GM21619 (cell line): Measurements from ENCODE around the gene SMG6.
A peak's percentile ranks its signal among the peaks of the same experiment; 100 is the strongest.

Source experiments
- ATAC-seq: cut with Tn5 transposase; IDR thresholded peaks from one replicate; pipeline ENCODE4 v1.9.1; 2021; ENCODE audit not compliant: unreplicated experiment

Gene SMG6

DNA sequence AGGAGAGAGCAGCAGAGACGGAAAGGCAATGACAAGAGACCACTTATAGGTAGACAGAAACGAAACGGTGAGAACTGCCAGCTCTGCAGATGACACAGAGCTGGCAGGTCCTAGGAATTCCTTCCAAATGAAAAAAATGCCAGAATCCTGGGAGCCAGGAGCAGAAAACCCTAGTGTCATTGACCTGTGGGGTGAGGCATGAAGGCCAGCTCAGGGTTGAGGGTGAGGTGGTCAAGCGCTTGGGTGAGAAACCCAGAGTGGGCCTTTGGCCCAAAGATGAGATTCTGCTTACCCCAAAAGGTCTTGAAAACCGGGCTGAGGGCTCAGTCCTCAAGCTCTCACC, 239.5 kb downstream of the SMG6 start:
- no peak for ATAC-seq

DNA sequence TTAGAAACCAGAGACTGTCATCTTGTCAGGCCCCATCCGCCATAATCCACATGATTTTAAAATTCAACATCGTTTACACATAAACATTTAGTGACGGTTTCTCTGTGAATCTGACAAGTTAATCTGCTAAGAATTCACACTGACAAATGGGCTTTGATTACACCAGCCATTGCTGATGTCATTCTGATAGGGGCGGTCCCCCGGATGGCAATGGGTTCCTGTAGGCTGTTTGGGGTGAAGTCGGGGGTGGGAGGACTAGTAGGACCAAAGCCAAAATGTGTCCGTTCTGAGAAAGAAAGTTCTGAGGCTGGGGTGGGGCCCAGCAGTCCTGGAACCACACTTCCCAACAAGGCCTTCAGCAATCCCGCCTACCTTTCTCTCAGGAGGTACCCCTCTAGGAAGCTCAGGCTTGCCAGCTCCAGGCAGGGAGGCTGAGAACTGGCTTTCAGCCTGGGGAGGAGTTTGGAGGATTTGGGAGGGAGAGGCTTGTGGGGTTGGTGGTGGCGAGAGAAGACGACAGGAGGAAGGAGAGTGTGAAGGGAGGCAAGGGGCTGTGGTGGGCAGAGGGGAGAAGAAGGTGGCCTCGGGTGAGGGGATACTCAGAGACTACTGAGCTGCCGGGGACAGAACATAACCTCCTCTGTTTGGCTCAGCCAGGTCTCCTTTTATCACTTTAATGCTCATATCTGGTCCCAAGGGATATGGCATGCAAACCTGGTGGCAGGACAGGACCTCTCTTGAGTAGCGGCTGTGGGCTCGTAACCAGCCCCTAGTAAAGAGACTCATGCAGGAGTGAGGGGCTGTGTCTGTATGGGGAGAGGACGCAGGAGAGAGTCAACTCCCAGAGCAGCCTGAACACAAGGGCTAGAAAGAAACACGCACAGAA, 240.1 kb downstream of the SMG6 start:
- ATAC-seq = no peak

DNA sequence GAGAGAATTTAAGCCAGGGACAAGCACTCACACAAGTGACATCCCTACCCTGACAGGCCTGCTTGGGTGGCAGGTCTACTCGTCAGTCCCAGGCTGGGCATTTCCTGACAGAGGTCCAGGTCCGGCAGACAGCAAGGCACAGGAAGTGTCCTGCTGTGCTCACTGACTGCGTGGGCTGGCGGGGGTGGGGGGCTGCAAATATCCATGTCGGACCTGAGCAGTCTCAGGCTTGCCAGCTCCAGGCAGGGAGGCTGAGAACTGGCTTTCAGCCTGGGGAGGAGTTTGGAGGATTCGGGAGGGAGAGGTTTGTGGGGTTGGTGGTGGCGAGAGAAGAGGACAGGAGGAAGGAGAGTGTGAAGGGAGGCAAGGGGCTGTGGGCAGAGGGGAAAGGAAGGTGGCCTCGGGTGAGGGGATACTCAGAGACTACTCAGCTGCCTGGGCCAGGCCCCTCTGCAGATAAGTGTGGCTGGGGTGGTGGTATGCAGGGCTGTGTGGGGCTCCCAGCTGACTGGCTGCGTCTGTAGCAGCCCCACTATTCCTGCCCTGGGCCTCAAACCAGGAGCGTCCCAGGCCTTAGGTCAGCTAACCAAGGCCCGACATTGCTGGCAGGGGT, 240.9 kb downstream of the SMG6 start:
- ATAC-seq = no peak

DNA sequence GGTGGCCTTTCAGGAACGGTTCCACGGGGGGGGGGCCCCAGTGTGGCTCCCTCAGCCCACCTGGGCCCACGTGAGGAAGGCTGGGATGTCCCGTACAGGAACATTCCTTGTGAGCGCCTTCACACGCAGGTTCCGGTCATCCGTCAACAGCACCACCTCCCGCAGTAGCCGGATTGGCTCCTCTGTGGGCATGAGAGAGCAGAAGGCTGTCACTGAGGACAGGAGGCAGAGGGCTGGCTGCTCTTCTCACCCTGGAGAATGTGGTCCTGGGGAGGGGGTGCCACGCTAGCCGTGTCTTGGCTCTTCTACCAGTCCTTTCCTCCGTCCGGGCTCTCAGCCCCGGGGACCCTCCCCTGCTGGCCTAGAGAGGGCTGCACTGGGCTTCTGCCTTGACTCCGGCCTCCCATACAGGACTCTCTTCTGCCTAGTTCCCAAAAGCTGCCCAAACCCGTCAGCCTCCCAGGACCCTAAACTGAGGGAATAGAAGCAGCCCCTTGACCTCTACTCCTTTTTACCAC, 242.1 kb downstream of the SMG6 start:
- no peak for ATAC-seq

DNA sequence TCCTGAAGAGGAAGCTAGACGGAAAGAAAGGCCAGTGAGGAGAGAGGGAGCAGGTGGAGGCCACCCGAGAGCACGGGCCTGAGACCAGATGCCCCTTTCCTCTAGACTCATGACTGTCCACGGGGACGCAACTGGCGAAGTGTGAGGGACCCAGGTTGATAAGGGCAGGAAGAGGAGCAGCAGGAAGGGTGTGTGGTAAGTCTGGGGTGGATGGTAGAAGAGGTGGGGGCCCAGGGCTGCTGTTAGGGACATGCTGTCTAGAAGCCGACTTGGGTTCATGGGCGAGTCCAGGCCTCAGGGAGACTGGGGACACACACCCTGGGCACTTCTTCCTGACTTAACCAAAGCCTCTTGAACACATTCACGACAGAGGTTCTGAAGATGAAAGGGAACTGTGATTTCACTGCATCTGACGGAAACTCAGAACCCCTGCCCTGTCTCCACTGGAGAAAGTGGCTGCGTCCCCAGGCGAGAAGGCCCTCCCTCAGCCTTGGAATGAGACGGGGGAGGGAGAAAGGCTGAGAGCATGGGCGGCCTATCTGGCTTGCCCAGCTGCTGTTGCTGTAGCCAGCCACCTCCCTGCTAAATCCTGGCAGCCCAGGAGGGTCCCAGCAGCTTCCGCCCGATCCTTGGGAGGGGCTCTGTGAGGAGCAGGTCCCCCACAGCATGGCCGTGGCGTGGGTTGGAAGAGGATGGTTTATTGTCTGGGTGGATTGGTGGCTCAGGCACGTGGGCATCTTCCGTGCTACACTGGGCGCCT, 242.7 kb downstream of the SMG6 start:
- no peak for ATAC-seq

DNA sequence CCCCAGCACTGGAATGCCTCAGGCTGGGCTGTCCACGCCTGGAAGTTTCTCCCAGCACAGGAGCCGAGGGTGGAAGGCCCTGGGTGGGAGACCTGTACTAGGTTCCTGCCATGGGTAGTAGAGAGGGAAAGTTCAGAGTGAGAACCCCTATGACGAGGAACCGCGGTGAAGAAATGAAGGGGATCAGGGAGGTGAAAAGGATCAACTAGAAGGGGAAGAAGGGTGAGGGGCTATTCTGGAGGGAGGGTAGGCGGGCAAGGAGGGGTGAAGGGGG, 243.3 kb downstream of the SMG6 start:
- ATAC-seq = no peak

DNA sequence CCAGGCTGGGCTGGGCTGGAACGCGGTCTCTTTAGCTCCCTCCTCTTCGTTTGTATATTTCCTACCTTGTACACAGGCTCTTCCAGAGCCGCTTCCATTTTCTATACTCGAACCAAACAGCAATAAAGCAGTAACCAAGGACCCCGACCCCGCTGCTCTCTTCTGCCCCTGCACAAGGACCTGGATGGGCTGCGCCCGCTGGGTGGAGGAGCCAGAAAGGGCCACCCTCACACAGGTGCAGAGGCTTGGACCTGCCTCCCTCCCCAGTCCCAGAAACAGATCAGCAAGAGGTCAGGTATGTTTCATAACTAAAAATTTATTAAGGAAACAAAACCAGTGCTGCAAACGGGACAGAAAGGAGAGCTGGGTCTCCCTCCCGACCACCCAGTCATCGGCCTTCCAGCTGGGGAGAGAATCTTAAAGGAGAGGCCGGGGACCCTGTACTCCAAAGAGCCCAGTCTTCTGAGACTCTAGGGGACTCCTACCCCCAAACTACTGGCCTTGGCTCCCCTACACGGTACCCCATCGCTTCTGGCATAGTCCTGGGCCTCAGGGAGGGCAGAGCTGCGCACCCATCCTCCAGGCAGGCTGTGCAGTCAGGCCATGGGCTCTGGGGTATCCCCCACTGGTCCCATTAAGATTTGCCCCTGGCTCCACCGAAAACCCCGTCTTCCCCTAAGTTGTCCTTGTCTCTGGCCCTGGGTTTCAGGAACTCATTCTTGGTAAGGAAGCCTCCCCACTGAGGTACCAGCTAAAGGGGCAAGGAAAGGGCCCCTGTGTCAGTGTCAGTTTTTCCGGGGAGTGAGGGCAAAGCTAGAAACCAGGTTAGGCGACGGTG, 243.8 kb downstream of the SMG6 start:
- ATAC-seq = no peak

DNA sequence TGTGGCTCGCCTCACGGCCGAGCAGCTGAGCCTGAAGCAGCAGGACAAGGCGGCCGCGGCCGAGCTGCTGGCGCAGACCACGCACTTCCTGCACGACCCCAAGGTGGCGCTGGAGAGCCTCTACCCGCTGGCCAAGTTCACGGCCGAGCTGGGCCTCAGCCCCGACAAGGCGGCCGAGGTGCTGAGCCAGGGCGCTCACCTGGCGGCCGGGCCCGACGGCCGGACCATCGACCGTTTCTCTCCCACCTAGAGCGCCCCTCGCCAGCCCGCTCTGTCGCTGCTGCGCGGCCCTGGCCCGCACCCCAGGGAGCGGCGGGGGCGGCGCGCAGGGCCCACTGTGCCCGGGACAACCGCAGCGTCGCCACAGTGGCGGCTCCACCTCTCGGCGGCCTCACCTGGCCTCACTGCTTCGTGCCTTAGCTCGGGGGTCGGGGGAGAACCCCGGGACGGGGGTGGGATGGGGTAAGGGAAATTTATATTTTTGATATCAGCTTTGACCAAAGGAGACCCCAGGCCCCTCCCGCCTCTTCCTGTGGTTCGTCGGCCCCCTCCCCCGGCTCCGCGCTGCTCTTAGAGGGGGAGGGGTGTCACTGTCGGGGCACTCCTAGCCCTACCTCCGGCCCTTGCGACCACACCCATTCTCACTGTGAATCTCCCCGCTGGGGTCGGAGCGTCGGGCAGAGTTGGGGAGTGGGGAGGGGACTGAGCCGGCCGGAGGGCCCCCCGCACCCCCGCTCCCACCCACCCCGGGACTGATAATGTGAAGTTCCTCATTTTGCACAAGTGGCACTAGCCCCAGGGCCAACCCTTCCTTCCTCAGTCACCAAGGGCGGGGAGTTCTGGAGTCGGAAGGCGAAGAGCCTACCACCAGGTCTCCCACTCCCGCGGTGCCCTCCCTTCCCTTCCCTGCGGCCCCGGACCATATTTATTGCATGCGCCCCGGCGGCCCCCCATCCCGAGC, 244.7 kb downstream of the SMG6 start:
- no peak for ATAC-seq

DNA sequence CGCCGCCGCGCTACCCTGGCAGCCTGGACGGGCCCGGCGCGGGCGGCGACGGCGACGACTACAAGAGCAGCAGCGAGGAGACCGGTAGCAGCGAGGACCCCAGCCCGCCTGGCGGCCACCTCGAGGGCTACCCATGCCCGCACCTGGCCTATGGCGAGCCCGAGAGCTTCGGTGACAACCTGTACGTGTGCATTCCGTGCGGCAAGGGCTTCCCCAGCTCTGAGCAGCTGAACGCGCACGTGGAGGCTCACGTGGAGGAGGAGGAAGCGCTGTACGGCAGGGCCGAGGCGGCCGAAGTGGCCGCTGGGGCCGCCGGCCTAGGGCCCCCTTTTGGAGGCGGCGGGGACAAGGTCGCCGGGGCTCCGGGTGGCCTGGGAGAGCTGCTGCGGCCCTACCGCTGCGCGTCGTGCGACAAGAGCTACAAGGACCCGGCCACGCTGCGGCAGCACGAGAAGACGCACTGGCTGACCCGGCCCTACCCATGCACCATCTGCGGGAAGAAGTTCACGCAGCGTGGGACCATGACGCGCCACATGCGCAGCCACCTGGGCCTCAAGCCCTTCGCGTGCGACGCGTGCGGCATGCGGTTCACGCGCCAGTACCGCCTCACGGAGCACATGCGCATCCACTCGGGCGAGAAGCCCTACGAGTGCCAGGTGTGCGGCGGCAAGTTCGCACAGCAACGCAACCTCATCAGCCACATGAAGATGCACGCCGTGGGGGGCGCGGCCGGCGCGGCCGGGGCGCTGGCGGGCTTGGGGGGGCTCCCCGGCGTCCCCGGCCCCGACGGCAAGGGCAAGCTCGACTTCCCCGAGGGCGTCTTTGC, 245.6 kb downstream of the SMG6 start:
- ATAC-seq = no peak

DNA sequence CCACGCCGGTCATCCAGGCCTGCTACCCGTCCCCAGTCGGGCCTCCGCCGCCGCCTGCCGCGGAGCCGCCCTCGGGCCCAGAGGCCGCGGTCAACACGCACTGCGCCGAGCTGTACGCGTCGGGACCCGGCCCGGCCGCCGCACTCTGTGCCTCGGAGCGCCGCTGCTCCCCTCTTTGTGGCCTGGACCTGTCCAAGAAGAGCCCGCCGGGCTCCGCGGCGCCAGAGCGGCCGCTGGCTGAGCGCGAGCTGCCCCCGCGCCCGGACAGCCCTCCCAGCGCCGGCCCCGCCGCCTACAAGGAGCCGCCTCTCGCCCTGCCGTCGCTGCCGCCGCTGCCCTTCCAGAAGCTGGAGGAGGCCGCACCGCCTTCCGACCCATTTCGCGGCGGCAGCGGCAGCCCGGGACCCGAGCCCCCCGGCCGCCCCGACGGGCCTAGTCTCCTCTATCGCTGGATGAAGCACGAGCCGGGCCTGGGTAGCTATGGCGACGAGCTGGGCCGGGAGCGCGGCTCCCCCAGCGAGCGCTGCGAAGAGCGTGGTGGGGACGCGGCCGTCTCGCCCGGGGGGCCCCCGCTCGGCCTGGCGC, 246.3 kb downstream of the SMG6 start:
- no peak for ATAC-seq

DNA sequence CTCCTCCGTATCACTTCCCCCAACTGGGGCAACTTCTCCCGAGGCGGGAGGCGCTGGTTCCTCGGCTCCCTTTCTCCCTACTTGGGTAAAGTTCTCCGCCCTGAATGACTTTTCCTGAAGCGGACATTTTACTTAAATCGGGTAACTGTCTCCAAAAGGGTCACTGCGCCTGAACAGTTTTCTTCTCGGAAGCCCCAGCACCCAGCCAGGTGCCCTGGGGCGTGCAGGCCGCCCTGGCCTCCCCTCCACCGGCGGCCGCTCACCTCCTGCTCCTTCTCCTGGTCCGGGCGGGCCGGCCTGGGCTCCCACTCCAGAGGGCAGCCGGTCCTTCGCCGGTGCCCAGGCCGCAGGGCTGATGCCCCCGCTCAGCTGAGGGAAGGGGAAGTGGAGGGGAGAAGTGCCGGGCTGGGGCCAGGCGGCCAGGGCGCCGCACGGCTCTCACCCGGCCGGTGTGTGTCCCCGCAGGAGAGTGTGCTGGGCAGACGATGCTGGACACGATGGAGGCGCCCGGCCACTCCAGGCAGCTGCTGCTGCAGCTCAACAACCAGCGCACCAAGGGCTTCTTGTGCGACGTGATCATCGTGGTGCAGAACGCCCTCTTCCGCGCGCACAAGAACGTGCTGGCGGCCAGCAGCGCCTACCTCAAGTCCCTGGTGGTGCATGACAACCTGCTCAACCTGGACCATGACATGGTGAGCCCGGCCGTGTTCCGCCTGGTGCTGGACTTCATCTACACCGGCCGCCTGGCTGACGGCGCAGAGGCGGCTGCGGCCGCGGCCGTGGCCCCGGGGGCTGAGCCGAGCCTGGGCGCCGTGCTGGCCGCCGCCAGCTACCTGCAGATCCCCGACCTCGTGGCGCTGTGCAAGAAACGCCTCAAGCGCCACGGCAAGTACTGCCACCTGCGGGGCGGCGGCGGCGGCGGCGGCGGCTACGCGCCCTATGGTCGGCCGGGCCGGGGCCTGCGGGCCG, 247.1 kb downstream of the SMG6 start:
- ATAC-seq = no peak

DNA sequence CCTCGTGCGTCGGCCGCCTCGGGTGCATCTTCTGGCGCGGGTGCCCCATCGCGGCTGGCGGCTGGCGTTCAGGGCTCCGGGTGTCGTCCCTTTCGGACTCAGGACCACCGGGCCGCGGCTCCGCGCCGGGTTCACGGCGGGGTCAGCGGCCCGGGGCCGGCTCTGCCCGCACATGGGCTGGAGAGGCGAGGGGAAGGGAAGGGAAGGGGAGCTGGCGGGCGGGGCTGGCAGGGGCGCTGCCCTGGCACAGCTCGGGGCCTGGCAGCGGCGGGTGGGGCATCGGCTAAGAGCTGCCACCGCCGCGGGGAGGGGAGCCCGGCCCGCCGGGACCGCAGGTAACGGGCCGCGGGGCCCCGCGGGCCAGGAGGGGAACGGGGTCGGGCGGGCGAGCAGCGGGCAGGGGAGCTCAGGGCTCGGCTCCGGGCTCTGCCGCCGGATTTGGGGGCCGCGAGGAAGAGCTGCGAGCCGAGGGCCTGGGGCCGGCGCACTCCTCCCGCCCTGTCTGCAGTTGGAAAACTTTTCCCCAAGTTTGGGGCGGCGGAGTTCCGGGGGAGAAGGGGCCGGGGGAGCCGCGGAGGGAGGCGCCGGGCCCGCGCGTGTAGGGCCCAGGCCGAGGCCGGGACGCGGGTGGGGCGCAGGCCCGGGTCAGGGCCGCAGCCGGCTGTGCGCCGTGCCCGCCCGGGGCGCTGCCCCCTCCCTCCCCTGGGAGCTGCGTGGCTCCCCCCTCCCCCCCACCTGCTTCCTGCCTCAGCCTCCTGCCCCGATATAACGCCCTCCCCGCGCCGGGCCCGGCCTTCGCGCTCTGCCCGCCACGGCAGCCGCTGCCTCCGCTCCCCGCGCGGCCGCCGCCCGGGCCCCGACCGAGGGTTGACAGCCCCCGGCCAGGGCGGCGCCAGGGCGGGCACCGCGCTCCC, 248.0 kb downstream of the SMG6 start:
- ATAC-seq = no peak

DNA sequence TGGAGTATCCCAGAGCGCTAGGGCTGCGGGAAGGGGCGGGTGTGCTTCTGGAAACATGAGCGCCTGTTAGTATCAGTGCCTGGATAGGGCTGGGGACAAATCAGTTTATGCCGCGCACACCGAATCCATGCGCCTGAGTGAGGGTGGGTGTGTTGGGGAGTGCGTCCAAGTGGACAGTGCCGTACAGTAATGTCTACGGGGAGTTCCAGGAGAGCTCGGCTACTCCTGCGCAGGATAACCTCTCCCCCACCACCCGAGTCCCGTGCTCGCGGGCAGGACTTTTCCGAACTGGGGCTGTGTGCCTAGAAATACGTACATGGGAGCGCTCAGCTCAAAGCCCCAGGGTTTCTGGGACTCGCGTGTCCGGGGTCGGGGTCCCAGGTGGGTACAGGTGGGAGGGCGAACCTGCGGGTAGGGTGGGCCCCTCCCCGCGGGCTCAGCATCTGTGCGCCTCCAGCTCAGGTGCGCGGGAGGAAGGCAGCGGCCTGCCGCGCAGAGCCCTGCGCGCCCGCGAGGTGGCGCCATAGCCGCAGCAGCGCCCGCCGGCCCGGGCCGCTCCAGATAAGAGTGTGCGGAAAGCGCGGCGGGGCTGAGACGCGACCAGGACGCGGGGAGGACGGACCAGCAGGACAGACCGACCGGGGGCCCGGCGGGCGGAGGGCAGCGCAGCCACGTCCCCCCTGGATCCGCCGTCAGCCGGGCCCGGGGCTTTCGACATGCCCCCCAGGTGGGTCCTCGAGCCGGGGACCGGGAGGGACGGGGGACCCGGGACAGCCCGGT, 248.9 kb downstream of the SMG6 start, which contains the start of gene HIC1:
Gene HIC1 (plus strand): TSS at position 592 of the 780 bp plus-strand sequence. CDS start 1,588 bp downstream, outside the sequence.
- ATAC-seq = peak; percentile 22

DNA sequence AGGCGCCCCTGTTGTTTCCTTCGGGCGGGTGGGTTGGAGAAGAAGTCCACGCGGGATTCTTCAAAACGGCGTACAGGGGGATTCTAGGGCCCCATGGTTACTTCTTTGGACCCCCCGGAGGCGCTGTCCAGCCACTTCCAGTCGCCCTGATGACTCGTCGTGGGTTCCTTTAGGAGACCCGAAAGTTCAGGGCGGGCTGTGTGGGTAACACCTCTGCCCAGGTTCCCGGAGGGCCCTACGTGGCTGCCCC, 249.4 kb downstream of the SMG6 start:
- ATAC-seq = no peak

DNA sequence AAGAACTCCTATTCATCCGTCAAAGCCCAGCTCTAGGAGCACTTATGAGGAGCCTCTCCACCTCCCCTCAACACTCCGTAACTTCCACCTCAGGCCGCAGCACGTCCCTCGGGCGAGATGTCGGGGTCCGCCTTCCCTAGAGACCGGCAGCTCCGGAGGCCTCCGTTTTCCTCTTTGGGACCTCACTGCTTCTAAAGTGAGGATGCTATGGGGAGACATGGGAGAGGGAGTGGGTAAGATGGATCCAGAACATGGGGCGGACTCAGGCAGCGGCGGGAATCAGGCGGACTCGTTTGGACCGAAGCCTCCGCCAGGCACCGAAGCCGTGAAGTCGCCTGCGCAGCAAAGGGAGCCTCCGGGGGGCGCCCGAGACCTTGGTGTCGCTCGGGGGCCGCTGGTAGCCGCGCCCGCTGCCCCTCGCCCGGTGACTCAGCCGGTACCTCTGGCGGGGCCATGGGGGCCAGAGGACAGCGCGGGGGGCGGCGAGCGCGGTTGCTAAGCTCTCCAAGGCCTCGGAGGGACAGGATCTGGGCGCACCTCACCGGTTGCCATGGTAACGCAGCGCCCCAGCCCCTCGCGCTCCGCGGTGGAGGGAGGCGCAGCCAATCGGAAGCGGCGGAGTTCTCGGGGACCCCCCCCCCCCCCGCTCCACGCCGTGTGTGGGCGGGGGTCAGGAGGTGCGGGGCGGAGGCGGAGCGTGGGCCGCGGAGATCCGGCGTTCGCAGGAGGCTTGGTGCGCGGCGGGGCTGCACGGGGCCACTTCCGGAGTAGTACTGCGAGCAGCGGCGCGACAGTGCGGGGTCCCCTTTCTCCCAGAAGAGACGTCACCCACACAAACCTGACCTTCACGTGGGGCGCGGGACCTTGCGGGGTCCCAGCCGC, 250.0 kb downstream of the SMG6 start:
- no peak for ATAC-seq
